GM21717 (cell line): Measurements from ENCODE around the gene NDUFAF5.

Experiments
- ATAC-seq: cut with Tn5 transposase; IDR thresholded peaks from one replicate; pipeline ENCODE4 v1.9.1; 2021; ENCODE audit warnings: mild to moderate bottlenecking, moderate library complexity; ENCODE audit not compliant: unreplicated experiment

NDUFAF5 gene

DNA sequence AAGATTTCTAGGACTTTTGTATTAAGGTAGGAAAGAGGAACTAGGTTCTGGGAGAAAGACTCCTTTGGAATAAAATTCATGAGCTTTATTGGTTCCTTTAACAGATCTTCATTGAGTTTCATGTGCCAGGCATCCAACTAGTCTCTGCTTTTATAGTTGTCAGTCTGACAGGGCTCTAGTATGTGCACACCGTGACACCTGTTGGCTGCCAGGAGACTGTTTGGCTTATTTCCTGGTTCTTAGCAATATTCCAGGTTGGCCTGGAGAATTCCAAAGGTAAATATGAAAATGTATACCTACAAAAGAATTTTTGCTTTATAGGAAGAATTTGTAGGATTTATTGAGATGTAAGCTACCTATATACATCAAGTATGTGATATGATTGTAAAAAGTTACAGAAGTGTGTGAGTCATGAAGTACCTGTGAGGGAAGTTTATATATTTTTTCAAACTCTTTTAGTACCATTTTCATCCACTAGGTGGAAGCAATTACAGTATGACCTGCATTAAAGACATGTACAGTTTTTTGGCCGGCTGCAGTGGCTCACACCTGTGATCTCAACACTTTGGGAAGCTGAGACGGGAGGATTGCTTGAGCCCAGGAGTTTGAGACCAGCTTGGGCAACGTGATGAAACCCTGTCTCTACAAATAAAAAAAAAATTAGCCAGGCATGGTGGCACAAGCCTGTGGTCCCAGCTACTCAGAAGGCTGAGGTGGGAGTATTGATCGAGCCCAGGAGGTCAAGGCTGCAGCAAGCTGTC lies 35.2 kb downstream of the NDUFAF5 start:
- ATAC-seq, result peak; percentile 80

DNA sequence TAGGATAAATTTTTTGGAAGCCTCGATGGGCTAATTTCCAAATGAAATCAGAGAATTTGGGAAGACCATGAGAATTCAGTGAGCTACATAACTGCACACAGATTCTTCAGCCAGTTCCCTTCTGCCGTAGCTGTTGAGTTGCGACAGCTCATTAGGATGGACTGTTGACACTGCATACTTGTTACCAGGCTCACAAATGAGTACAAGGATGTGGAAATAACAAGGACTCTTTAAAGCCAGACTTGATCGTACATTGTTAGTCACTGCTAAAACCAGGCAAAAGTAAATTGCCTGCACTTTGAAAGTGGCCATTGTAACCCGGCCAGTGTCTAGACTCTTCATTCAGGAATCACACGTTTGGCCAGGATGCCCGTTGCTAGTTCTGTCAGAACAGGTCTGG lies 37.0 kb downstream of the NDUFAF5 start:
- ATAC-seq, result no peak

DNA sequence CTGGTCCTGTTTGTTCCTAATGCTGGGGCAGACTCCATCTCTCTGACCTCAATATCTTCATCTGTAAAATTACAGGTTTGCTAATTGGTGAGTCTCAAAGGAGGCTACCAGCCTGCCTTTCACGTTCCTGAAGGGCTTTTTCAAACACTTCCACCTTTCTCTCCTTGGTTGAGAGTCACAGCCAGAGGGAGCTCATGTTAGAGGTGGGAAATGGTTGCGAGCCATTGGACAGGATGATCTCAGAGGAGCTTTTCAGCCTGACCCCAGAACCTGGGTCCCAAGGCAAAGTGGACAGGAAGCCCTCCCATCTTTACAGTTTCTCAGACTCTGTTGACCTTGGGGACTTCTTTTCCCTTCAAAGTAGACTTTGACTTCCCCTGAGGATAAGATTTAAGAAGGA lies 37.6 kb downstream of the NDUFAF5 start:
- ATAC-seq, result no peak

DNA sequence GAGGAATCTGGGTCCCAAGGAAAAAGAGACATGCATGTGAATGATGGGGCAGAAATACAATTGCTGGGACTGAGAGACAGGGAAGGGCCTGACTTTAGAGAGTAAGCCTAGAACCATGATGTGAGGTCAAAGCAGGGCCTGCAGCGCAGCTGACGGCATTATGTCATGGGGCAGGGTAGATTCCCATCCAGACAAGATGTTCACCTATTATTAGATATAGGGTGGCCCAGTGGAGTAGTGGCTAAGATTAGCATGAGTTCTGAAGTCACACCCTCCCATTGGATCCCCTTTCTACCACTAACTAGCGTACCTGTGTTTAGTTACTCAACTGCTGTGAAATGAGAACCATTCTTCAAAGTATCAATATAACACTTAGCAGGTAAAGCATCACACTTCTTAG lies 39.6 kb downstream of the NDUFAF5 start:
- ATAC-seq, result no peak

DNA sequence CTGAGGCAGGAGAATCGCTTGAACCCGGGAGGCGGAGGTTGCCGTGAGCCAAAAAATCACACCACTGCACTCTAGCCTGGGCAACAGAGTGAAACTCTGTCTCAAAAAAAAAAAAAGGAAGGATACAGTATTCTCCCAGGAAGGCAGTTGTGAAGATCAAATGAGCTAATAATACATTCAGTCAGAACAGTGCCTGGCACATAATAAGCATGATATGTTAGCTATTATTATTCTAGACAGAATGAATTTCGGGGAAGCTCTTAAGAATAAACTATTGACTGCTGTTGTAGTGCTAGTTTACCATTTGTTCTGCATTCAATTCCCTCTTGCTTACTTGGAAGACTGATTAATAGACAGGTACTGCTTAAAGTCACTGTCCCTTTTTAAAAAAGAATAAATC lies 40.6 kb downstream of the NDUFAF5 start:
- ATAC-seq, result no peak

DNA sequence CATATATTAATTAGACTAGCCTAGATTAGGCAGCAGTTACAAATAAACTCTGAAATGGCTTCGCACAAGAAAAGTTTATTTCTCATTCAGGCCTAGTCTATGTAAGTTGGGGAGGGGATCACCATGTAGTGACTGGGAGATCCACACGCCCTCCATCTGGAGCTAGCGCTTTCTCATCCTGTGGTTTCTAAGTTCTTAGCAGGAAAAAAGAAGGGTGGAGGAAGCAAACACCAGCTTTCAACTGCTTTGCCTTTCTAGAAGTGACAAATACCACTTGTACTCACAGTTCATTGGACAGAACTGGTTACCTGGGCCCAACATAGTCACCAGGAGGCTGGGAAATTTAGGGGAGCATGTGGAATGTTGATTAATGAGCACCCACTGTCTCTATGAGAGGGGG lies 46.6 kb downstream of the NDUFAF5 start:
- no peak for ATAC-seq

DNA sequence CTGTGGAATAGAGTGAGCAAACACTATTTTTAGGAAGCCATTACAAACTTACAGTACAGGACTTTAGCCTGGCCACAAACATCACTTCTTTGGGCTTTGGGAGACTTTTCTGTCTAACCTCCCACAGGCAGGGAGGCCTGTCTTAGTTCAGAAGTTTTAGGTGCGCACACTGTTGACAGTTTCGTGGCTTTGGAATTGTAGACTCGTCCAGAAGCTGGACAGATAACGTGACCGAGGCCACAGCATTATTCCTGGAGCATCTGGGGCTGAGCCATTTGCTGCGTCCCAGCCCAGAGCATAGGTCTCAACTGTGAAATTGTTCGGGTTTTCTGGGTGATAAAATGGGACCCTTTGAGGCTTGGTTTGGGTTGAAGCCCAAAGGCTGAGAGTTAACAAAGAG lies 53.8 kb downstream of the NDUFAF5 start:
- no peak for ATAC-seq

DNA sequence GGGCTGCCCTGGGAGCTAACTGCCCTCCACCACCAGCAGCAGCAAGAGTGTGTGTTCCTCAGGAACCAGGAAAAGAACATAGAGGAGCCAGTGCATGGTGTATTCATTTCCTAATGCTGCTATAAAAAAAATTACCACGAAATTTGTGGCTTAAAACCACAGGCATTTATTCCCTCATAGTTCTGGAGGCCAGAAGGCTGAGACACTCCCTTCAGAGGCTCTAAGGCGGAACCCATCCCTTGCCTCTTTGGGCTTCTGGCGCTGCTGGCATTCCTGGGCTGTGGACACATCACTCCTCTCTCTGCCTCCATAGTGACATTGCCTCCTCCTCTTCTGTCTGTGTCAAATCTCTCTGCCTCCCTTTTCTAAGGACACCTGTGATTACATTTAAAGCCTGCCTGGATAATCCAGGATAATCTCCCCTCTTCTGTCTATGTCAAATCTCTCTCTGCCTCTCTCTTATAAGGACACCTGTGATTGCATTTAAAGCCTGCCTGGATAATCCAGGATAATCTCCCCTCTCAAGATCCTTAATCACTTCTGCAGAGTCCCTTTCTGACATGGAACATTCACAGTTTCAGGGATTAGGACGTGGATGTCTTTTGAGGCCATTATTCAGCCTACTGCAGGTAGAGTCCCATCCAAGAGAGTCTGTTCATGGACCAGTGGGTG lies 54.7 kb downstream of the NDUFAF5 start:
- no peak for ATAC-seq

DNA sequence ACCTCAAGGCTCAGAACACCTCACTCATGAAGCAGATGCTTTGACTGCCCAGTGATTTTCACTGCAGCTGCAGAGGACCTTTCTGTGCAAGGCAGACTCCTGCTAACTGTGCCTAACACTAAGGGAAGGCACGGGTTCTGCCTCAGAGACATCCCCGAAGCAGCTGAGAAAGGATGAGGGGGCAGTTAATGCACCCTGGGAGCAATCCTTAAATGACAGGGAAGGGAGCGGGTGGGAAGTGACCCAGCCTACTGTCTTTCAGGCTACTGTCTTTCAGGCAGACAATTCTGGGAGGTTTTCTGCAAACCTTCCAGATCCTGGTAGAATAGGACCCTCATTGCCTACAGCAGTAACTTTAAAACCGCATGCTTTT lies 55.3 kb downstream of the NDUFAF5 start:
- ATAC-seq, result no peak

DNA sequence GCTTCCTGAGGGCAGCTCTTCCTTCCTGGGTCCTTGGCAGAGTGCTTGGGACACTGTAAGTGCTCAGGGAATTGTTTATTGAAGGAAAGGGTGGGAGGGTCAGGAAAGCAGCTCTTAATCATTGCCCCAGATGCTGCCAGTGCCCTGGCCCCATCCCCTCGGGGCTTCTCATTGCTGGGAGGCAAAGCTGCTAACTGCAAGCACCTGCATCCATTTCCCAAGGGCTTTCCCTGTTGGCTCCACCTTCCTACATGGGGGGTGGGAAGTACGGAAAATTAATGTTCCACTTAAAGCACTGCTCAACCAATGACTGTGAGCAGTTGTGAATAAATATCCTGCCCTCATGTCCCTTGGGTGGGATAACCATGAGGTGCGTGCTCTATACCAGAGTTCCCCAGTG lies 56.4 kb downstream of the NDUFAF5 start:
- ATAC-seq, result no peak

DNA sequence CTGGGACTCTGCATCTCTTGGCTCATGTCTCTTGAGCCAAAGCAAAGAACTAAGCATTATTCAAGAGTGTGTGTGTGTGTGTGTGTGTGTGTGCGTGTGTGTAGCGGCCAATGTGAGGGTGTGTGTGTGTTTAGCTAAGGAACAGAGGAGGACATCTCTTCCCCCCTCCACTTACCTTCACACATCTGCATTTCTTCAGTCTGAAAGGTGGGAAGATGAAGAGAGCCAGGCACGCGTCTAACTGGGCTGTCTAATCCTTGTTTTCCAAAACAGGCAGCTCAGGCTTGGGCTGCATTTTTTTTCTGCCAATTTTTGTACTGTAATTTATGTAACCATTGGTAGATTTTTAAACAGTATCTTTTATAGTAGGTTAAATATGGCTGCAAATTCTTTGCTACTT lies 59.5 kb downstream of the NDUFAF5 start:
- no peak for ATAC-seq

DNA sequence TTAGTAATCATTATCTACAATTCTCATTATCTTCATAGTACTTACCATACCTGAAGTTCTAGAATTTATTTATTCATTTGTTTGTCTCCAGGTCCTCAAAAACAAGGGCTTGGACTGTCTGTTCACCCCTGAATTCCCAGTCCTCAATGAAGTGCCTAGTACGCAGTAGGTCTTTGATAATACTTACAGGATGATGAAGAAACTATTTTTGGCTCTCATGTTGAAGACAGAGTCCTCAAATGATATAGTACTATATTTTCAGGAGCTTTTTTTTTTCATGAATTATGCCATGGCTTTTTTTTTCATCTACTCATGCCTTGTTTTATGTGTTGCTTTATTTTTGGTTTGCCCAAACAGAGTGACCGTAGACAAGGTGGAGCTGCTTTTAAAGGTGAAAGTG lies 66.5 kb downstream of the NDUFAF5 start:
- no peak for ATAC-seq

DNA sequence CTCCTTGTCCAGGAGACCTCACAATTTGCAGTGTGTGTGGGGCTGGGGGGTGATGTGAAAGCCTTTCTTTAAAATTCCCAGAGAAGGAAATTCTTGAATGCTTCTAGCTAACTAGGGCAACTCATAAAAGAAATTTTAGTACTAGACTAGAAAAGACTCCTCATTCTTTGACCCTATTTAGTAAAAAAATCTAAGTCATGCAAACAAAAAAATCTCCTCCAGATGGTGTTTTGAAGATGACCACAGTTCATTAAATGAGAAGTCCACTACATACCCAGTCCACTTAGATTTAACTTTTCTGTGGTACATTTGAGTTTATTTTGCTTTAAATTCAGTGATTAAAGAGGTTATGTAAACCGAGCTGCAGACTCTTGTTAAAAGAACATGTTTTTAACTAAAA lies 67.5 kb downstream of the NDUFAF5 start:
- ATAC-seq, result no peak

DNA sequence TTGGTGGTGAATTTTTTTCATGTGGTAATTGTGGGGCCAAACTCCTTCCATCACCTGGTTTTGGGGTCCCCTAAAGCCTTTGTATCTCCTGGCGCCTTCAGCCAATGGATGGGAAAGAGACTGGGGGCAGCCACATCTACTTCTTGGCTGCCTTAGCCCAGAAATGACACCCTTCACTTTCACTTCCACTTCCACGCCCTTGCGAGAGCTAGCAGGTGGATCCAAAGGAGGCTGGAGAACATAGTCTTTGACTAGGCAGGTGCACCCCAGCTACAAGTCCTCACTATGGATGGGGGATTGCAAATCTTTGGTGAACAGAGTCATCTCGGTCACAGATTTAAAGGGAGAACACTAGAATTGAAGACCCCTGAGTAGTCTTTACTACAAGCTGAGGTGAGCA lies 70.8 kb downstream of the NDUFAF5 start:
- no peak for ATAC-seq

DNA sequence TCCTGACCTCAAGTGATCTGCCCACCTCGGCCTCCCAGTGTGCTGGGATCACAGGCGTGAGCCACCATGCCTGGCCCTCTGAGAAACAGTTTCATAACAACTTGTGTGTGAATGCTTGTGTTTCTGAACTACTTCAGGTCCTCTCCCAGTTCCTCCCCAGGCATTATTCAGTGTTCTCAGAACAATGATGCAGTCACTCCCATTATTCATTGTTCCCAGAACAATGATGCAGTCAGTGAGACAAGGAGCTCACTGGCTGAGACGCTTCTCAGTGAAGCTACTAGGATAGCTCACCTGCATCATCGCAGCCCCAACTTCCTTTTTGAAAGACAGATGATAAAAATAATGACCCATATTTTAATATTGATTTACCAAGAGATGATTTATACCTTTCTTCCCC lies 71.5 kb downstream of the NDUFAF5 start:
- no peak for ATAC-seq

DNA sequence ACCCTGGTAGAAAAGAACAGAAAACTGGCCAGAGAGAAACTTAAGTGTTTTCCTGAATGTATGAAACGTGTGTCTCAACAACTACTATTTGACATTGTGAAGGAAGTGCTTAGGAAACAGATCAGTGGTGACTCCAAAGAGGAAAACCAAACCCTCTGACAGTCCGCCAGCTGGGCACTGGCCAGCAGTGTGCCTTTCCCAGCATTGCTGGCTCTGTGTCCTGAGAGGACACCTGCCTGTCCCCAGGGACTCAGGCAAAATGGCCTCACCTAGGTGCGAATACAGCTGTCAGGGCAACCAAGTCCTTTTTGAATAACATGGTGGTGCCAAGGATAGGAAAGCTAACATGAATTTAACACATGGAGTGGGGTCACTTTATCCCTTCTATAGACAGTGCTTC lies 72.5 kb downstream of the NDUFAF5 start:
- no peak for ATAC-seq

DNA sequence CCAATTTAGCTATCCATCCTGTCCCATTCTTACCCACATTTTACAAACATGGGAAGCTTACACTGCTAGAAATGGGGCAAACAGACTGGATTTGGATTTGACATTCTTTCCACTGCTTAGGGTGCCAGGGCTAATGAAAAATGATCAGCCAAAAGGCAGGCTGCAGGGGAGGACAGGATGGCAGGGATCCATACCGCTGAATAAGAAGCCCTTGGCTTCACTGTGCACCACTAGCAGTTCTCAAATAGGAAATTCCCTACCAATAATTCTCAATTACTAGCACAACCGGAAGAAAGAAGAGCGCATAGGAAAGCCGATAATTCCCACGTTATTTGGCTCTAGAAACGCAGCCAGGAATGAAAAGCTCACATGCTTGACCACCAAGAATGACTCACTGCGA lies 73.1 kb downstream of the NDUFAF5 start:
- ATAC-seq, result no peak

DNA sequence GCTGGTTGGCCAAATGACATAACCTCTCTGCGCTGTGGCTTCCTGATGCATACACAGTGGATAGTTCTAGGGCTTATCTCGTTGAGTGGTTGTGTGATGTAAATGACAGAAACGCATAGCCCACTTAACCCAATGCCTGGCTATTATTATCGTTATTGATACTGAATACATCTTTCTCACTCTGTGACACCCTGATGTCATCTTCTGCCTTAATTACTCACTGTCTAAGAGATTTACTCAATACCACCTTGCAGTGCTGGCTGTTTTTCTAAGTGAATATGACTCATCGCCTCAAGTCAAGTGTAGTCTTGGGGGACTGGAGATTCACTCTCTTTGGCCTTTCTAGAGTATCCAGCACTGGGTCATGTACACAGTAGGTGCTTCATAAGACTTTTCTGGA lies 73.6 kb downstream of the NDUFAF5 start:
- ATAC-seq, result no peak

DNA sequence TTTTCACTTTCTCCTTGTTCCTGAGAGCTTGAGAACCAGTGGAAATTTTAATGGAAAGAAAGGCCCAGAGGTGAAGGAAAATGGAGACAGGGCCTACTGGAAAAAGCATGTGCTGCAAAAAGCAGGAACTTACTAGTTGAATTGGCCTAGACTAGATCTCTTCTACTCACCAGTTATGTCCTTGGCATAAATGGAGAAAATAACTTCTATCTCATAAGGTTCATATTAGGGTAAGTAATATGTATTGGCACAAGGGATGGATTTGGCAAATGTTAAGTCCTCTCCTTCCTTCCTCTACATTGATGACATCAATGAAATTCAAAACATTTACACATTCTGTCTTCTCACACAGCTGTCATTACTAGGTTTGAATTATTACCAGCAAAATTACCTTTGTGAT lies 74.0 kb downstream of the NDUFAF5 start:
- no peak for ATAC-seq

DNA sequence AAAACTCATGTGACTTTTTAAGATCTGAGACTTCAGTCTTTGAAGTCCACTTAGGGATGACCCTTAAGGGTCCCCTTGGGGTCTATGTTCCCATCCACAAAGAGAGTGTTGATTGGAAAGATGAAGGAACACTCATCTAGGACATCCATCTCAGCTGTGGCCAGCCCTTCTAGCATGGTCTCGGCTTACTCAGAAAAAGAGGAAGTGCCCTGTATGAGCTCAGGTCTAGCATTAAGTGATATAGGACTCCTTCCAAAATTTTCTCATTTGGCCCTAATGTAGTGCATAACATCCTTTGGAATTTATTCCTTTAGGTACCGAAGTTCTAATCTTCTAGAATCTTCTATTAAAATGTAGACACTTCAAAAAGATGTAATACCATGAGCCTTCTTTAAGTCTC lies 77.4 kb downstream of the NDUFAF5 start:
- no peak for ATAC-seq

DNA sequence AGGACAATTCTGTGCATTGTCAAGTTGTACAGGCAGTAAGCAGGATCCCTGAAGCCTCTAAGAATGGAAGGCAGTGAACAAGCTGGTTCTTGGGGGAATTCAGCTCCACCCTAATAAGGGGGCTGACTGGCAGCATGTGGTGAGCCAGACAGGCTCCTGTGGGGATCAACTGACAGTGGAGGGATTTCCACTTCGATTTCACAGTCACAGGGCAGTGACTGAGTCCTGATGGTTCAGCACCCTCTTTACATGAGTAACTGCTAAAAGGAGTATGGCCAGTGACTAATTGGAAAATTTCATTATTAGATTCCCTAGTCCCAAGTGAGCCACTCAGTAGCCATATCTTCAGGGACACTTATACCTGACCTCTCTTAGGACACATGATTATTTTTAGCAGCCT lies 78.4 kb downstream of the NDUFAF5 start:
- ATAC-seq, result no peak

DNA sequence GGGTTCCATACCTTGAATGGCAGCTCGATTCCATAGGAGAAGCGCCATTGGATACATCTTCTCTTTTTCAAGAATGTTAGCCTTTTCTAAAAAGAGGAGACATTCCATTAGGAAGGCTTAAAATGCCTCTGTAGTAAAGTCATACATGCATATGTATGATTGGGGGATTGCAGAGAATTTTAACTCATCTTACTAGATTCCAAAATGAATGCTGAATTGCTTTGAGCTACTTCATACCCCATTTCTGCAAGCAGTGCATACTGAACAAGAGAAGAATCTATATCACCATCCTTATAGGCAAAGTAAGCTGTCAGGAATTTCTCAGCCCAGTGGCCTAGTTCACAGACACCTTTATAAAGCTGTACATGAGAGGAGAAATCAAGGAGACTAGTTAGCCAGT lies 80.3 kb downstream of the NDUFAF5 start:
- no peak for ATAC-seq

DNA sequence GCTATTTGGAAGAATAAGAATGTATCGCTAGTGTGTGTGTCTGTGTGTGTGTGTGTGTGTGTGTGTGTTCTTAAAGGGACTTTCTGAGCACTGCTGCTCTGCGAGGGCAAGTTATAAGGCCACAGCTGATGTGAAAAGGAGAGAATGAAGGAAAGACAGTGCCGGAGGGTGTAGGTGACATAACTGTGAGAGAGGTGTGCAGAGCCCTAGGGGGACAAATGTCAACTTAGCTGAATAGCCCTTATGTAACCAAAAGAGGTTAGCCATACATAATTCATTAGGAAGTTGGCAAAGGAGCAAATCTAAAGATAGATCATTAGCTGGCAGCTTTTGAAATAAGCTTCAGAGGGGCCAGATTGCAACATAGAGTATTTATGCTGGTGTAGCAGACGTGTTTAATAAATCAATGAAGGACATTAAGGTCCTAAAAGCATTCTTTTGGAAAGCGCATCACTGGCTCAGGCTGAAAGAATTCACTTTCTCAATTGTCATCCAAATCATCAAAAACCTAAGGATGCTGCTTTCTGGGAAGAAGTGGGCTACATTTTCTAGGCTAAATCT lies 81.0 kb downstream of the NDUFAF5 start:
- ATAC-seq, result no peak
